Liver (tissue), 3 donors: Measurements from ENCODE around the gene CD300E.

Experiments
- EGR1 ChIP-seq, 2 donors: IDR thresholded peaks; 2 replicates each; pipeline ENCODE4 v1.6.1; 2016 to 2018; ENCODE audit warnings: antibody characterized with exemption in 2 of 2, low read depth in 2 of 2
- FOXA2 ChIP-seq: IDR thresholded peaks from 2 replicates; pipeline ENCODE4 v1.6.1; 2016; ENCODE audit warnings: antibody characterized with exemption
- GABPA ChIP-seq, 2 donors: IDR thresholded peaks in 1 of 2; conservative IDR thresholded peaks in 1 of 2; 2 replicates each; pipeline ENCODE4 v1.6.1; 2016; ENCODE audit warnings: antibody characterized with exemption in 2 of 2, mild to moderate bottlenecking in 1 of 2, moderate library complexity in 1 of 2
- JUND ChIP-seq, 2 donors: IDR thresholded peaks; 2 replicates each; pipeline ENCODE4 v1.6.1; 2016; ENCODE audit warnings: antibody characterized with exemption in 2 of 2
- NR2F2 ChIP-seq: IDR thresholded peaks from 2 replicates; pipeline ENCODE4 v1.6.1; 2016; ENCODE audit warnings: antibody characterized with exemption
- TAF1 ChIP-seq: conservative IDR thresholded peaks from 2 replicates; pipeline ENCODE4 v1.6.1; 2016; ENCODE audit warnings: antibody characterized with exemption, mild to moderate bottlenecking
- YY1 ChIP-seq: IDR thresholded peaks from 2 replicates; pipeline ENCODE4 v1.6.1; 2016; ENCODE audit warnings: antibody characterized with exemption, mild to moderate bottlenecking
- TF ChIP-seq, protein P1 (sequence below): IDR thresholded peaks from 2 replicates; pipeline ENCODE4 v1.6.1; 2016; ENCODE audit warnings: antibody characterized with exemption
- TF ChIP-seq, protein P2 (sequence below): fragments of 150-350 bp; IDR thresholded peaks from 2 replicates; pipeline ENCODE4 v1.5.1; 2017; ENCODE audit warnings: improper control_type of control experiment, low read depth, low read length; ENCODE audit not compliant: missing input control
- TF ChIP-seq, protein P3 (sequence below): IDR thresholded peaks from 2 replicates; pipeline ENCODE4 v1.6.1; 2016; ENCODE audit warnings: antibody characterized with exemption, mild to moderate bottlenecking
- TF ChIP-seq, protein P4 (sequence below): IDR thresholded peaks from 2 replicates; pipeline ENCODE4 v1.6.1; 2016; ENCODE audit warnings: antibody characterized with exemption
- TF ChIP-seq, protein P5 (sequence below): IDR thresholded peaks from 2 replicates; pipeline ENCODE4 v1.6.1; 2016; ENCODE audit warnings: antibody characterized with exemption
- donor health status: healthy.
- donor health status: healthy.

DNA sequence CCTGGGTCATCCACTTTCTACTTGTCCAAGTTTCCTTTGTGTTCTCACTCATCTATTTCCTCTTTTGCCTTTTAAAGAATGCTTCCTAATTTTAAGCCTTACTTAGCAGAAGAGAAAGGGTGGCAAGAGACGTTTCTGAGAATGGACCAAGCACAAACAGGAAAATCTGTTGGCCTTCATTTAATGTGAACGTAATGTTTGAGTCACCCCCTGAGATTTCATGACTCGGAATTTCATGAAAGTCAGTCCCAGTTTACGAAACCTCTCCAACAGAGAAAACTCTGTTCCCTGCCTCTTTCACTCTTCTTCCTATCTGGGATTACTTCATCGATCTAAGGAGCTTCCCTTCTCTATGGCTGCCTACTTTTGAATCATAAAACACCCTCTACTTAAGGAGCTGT, at the start of gene CD300E:
- TF ChIP-seq, protein P1, sequence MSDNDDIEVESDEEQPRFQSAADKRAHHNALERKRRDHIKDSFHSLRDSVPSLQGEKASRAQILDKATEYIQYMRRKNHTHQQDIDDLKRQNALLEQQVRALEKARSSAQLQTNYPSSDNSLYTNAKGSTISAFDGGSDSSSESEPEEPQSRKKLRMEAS, result no peak
- TF ChIP-seq, protein P2, sequence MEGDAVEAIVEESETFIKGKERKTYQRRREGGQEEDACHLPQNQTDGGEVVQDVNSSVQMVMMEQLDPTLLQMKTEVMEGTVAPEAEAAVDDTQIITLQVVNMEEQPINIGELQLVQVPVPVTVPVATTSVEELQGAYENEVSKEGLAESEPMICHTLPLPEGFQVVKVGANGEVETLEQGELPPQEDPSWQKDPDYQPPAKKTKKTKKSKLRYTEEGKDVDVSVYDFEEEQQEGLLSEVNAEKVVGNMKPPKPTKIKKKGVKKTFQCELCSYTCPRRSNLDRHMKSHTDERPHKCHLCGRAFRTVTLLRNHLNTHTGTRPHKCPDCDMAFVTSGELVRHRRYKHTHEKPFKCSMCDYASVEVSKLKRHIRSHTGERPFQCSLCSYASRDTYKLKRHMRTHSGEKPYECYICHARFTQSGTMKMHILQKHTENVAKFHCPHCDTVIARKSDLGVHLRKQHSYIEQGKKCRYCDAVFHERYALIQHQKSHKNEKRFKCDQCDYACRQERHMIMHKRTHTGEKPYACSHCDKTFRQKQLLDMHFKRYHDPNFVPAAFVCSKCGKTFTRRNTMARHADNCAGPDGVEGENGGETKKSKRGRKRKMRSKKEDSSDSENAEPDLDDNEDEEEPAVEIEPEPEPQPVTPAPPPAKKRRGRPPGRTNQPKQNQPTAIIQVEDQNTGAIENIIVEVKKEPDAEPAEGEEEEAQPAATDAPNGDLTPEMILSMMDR, result no peak
- TF ChIP-seq, protein P3, sequence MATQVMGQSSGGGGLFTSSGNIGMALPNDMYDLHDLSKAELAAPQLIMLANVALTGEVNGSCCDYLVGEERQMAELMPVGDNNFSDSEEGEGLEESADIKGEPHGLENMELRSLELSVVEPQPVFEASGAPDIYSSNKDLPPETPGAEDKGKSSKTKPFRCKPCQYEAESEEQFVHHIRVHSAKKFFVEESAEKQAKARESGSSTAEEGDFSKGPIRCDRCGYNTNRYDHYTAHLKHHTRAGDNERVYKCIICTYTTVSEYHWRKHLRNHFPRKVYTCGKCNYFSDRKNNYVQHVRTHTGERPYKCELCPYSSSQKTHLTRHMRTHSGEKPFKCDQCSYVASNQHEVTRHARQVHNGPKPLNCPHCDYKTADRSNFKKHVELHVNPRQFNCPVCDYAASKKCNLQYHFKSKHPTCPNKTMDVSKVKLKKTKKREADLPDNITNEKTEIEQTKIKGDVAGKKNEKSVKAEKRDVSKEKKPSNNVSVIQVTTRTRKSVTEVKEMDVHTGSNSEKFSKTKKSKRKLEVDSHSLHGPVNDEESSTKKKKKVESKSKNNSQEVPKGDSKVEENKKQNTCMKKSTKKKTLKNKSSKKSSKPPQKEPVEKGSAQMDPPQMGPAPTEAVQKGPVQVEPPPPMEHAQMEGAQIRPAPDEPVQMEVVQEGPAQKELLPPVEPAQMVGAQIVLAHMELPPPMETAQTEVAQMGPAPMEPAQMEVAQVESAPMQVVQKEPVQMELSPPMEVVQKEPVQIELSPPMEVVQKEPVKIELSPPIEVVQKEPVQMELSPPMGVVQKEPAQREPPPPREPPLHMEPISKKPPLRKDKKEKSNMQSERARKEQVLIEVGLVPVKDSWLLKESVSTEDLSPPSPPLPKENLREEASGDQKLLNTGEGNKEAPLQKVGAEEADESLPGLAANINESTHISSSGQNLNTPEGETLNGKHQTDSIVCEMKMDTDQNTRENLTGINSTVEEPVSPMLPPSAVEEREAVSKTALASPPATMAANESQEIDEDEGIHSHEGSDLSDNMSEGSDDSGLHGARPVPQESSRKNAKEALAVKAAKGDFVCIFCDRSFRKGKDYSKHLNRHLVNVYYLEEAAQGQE, result no peak
- TF ChIP-seq FOXA2, result no peak
- TF ChIP-seq YY1, result no peak
- TF ChIP-seq TAF1, result no peak
- TF ChIP-seq JUND (IDR thresholded peaks at IDR 0.05), result no peak
- TF ChIP-seq, protein P4, sequence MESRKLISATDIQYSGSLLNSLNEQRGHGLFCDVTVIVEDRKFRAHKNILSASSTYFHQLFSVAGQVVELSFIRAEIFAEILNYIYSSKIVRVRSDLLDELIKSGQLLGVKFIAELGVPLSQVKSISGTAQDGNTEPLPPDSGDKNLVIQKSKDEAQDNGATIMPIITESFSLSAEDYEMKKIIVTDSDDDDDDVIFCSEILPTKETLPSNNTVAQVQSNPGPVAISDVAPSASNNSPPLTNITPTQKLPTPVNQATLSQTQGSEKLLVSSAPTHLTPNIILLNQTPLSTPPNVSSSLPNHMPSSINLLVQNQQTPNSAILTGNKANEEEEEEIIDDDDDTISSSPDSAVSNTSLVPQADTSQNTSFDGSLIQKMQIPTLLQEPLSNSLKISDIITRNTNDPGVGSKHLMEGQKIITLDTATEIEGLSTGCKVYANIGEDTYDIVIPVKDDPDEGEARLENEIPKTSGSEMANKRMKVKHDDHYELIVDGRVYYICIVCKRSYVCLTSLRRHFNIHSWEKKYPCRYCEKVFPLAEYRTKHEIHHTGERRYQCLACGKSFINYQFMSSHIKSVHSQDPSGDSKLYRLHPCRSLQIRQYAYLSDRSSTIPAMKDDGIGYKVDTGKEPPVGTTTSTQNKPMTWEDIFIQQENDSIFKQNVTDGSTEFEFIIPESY, result no peak
- TF ChIP-seq NR2F2, result no peak
- no peak for TF ChIP-seq EGR1 (IDR thresholded peaks at IDR 0.05; ENCODE audit: low read depth in 2 of 2)
- no peak for TF ChIP-seq GABPA (IDR thresholded peaks at IDR 0.05 in 1 of 2, conservative IDR thresholded peaks at IDR 0.05 in 1 of 2)
- TF ChIP-seq, protein P5, sequence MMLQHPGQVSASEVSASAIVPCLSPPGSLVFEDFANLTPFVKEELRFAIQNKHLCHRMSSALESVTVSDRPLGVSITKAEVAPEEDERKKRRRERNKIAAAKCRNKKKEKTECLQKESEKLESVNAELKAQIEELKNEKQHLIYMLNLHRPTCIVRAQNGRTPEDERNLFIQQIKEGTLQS, result no peak
